Body of pancreas (tissue), 4 donors: ENCODE results near the gene SELE.
A peak's percentile ranks its signal among the peaks of the same experiment; 100 is the strongest.

Experiments used
- POLR2A ChIP-seq, 3 donors: fragments of 450-650 bp; IDR thresholded peaks; one replicate each; pipeline ENCODE4 v1.6.1; 2016; ENCODE audit warnings: antibody characterized with exemption in 3 of 3, mild to moderate bottlenecking in 2 of 3
- TF ChIP-seq, protein P1 (sequence below), 7 experiments: fragments of 450-650 bp in 4 of 7; fragments of 200-600 bp in 3 of 7; sonication (generic) in 3 of 7; IDR thresholded peaks; one replicate each; pipeline ENCODE4 v1.5.1; 2016 to 2019; ENCODE audit warnings: antibody characterized with exemption in 7 of 7

GRCh38 chr1:169712309-169712631 lies 21.6 kb downstream of the SELE start:
- TF ChIP-seq, protein P1, sequence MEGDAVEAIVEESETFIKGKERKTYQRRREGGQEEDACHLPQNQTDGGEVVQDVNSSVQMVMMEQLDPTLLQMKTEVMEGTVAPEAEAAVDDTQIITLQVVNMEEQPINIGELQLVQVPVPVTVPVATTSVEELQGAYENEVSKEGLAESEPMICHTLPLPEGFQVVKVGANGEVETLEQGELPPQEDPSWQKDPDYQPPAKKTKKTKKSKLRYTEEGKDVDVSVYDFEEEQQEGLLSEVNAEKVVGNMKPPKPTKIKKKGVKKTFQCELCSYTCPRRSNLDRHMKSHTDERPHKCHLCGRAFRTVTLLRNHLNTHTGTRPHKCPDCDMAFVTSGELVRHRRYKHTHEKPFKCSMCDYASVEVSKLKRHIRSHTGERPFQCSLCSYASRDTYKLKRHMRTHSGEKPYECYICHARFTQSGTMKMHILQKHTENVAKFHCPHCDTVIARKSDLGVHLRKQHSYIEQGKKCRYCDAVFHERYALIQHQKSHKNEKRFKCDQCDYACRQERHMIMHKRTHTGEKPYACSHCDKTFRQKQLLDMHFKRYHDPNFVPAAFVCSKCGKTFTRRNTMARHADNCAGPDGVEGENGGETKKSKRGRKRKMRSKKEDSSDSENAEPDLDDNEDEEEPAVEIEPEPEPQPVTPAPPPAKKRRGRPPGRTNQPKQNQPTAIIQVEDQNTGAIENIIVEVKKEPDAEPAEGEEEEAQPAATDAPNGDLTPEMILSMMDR (IDR thresholded peaks at IDR 0.05): peak in 1 of 7 experiments; percentile 3
- TF ChIP-seq POLR2A (IDR thresholded peaks at IDR 0.05): no peak
